HG02885 (cell line): ENCODE results near the gene SHKBP1.
"Not testable (repeated sequence)": the region's sequence is repeated elsewhere in the genome, so short reads cannot be mapped to it uniquely, and the experiment has no call there.

ENCODE experiments used
- ATAC-seq: cut with Tn5 transposase; IDR thresholded peaks from one replicate; pipeline ENCODE4 v1.9.1; 2021; ENCODE audit warnings: mild to moderate bottlenecking; ENCODE audit not compliant: unreplicated experiment, poor library complexity

Gene SHKBP1

GRCh38 chr19:40612831-40613689, 36.4 kb downstream of the SHKBP1 start:
- no peak for ATAC-seq

DNA sequence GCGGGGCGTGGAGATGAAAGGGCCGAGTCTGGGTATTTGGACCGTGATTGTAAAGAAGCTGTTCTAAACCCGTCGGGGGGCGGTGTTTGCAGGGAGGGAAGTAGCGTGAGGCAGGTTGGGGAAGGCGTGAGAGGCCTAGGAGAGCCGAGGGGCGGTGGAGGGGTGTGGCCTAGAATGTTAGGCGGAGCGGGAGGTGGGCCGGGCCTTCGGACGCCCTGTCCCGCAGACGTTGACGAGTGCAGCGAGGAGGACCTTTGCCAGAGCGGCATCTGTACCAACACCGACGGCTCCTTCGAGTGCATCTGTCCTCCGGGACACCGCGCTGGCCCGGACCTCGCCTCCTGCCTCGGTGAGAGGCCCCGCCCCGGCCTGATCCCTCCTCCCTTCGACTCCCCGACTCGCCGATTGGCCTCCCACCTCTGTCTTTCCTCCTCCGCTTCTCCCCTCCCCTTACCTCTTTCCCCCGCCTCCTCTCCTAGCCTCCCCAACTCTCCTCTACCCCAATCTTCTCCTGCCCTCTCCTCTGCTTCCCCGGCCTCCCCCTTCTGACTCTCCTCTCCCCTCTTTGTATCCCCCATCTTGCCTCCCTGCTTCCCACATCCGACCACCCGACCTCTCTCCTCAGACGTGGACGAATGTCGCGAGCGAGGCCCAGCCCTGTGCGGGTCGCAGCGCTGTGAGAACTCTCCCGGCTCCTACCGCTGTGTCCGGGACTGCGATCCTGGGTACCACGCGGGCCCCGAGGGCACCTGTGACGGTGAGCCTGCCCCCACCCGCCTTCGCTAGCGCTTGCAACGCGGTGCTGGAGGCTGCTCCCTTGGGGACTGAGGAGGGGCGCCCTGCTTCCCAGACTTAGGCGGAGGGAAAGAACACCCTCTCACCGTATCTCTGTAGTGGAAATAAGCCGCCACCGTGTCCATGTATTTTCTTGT, 37.3 kb downstream of the SHKBP1 start:
- ATAC-seq = peak; percentile 65

GRCh38 chr19:40614622-40615411, 38.1 kb downstream of the SHKBP1 start:
- ATAC-seq = no peak

DNA sequence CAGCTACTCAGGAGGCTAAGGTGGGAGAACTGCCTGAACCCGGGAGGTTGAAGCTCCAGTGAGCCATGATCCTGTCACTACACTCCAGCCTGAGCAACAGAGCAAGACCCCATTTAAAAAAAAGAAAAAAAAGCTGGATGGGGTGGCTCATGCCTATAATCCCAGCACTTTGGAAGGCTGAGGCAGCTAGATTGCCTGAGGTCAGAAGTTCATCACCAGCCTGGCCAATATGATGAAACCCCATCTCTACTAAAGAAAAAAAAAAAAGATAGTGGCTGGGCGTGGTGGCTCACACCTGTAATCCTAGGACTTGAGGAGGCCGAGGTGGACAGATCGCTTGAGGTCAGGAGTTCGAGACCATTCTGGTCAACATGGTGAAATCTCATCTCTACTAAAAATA, 39.5 kb downstream of the SHKBP1 start:
- no peak for ATAC-seq

- ATAC-seq = no peak
Observed at GRCh38 chr19:40616941-40617340, 40.3 kb downstream of the SHKBP1 start.

GRCh38 chr19:40617961-40618360, 41.3 kb downstream of the SHKBP1 start:
- no peak for ATAC-seq

GRCh38 chr19:40619333-40620160, 42.9 kb downstream of the SHKBP1 start:
- no peak for ATAC-seq

GRCh38 chr19:40620161-40620485, 43.5 kb downstream of the SHKBP1 start:
- no peak for ATAC-seq

DNA sequence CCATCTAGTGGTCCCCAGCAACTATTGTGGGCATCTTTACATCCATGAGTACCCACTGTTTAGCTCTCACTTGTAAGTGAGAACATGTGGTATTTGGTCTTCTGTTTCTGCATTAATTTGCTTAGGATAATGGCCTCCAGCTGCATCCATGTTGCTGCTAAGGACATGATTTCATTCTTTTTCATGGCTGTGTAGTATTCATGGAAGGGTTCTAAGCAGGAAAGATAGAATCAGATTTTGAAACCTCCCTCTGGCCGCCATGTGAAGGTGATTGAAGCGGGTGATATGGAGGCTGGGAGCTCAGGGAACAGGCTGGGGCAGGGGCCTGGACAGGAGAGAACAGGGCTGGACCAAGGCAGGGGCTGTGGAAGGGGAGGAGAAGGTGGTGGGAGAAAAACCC, 44.6 kb downstream of the SHKBP1 start:
- no peak for ATAC-seq

GRCh38 chr19:40621966-40622772, 45.5 kb downstream of the SHKBP1 start:
- no peak for ATAC-seq

- ATAC-seq = no peak
Observed at GRCh38 chr19:40622773-40623075, 46.1 kb downstream of the SHKBP1 start.

- ATAC-seq = no peak
Observed at GRCh38 chr19:40623403-40624251, 47.0 kb downstream of the SHKBP1 start.

- not testable (repeated sequence) for ATAC-seq
Observed at GRCh38 chr19:40624369-40625153, 47.9 kb downstream of the SHKBP1 start.

- no peak for ATAC-seq
Observed at GRCh38 chr19:40625406-40626120, 48.9 kb downstream of the SHKBP1 start.

DNA sequence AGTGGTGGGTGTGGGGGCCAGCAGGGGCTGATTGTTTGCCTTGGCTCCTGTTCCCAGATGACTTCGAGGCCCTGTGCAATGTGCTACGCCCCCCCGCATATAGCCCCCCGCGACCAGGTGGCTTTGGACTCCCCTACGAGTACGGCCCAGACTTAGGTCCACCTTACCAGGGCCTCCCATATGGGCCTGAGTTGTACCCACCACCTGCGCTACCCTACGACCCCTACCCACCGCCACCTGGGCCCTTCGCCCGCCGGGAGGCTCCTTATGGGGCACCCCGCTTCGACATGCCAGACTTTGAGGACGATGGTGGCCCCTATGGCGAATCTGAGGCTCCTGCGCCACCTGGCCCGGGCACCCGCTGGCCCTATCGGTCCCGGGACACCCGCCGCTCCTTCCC, 50.2 kb downstream of the SHKBP1 start:
- ATAC-seq = no peak

DNA sequence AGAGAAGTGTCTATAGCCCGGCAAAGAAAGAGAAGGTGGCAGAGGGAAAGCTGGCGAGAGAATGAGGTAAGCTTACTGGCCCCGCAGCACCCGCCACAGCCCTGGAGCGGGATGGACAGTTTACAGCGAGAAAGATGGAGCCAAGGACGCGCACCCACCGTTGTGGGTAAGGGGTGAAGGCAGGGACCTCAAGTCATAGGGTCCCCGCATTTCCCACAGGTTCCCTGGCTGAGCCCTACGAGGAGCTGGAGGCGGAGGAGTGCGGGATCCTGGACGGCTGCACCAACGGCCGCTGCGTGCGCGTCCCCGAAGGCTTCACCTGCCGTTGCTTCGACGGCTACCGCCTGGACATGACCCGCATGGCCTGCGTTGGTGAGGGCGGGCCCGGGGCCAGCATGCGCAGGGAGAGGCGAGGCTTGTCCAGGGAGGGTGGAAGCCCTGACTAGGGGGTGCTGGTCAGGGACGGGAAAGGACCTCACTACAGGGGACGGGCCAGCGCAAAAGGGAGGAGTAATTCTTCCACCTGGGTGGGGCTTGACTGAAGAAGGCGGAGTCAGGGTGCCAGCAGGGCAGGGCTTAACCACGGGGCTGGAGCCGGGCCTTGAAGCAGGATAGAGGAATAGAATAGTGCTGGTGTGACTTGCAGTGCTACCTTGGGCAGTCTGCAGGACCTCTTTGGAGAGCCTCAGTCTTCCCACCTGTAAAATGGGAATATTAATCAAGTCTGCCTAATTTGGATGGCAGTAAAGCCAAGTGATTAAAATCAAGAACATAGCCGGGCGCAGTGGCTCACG, 51.0 kb downstream of the SHKBP1 start:
- no peak for ATAC-seq
